ENCODE measurements around the gene ZNF746. TPM values are rescaled to one million over a fixed set of nuclear protein-coding genes. Genes with fewer than 3 reads are reported as not detected.

The ZNF746 gene
- total and polyA plus RNA-seq, 9 donors, result 7.4 to 10.7 (median 9.2) TPM

- DNase-seq, result no peak
These were observed 12.6 kb upstream of the ZNF746 start for GRCh38 chr7:149510248-149510647.

GRCh38 chr7:149509774-149510173, 12.2 kb upstream of the ZNF746 start:
- Histone ChIP-seq H3K27me3 (ENCODE audit: control insufficient read depth, insufficient read depth, low read length) (no peaks in the 10 kb centered on the region), H3K4me3 (ENCODE audit: low read length) (no peak overlapping the region), H3K4me1 (ENCODE audit: control insufficient read depth, insufficient read depth, low read length) (no peaks in the 10 kb centered on the region), H3K9me3 (replicated peaks; ENCODE audit: control insufficient read depth, low read depth, low read length) (peaks cover 19% of the 10 kb centered on the region), H3K27ac (ENCODE audit: low read length) (no peak overlapping the region), H3K36me3 (ENCODE audit: control insufficient read depth, insufficient read depth, low read length) (no peaks in the 10 kb centered on the region)
- DNase-seq, result no peak

More at GRCh38 chr7:149510248-149510647, 12.6 kb upstream of the ZNF746 start:
- Histone ChIP-seq H3K27ac (ENCODE audit: low read length) (no peak overlapping the region), H3K9me3 (replicated peaks; ENCODE audit: control insufficient read depth, low read depth, low read length) (peaks cover 19% of the 10 kb centered on the region), H3K4me1 (ENCODE audit: control insufficient read depth, insufficient read depth, low read length) (no peaks in the 10 kb centered on the region), H3K27me3 (ENCODE audit: control insufficient read depth, insufficient read depth, low read length) (no peaks in the 10 kb centered on the region), H3K4me3 (ENCODE audit: low read length) (no peak overlapping the region), H3K36me3 (ENCODE audit: control insufficient read depth, insufficient read depth, low read length) (no peaks in the 10 kb centered on the region)

- Histone ChIP-seq H3K4me3 (ENCODE audit: low read length) (no peak overlapping the region), H3K27ac (ENCODE audit: low read length) (no peak overlapping the region), H3K36me3 (ENCODE audit: control insufficient read depth, insufficient read depth, low read length) (no peaks in the 10 kb centered on the region), H3K9me3 (replicated peaks; ENCODE audit: control insufficient read depth, low read depth, low read length) (peaks cover 16% of the 10 kb centered on the region), H3K27me3 (ENCODE audit: control insufficient read depth, insufficient read depth, low read length) (no peaks in the 10 kb centered on the region), H3K4me1 (ENCODE audit: control insufficient read depth, insufficient read depth, low read length) (peaks cover 2% of the 10 kb centered on the region)
- no peak for DNase-seq
These were observed 7.9 kb upstream of the ZNF746 start for GRCh38 chr7:149505551-149505950.

- no peak overlapping the region for H3K4me3 ChIP-seq (ENCODE audit: low read length)
- 48% methylated on average over 11 of the region's 13 CpGs for WGBS (ENCODE audit: insufficient coverage)
- no peak for DNase-seq
- no peaks in the 10 kb centered on the region for H3K36me3 ChIP-seq (ENCODE audit: control insufficient read depth, insufficient read depth, low read length)
- peaks cover 3% of the 10 kb centered on the region for H3K9me3 ChIP-seq (replicated peaks; ENCODE audit: control insufficient read depth, low read depth, low read length)
- no peak overlapping the region for H3K27ac ChIP-seq (ENCODE audit: low read length)
- peaks cover 6% of the 10 kb centered on the region for H3K27me3 ChIP-seq (ENCODE audit: control insufficient read depth, insufficient read depth, low read length)
- peaks cover 7% of the 10 kb centered on the region for H3K4me1 ChIP-seq (ENCODE audit: control insufficient read depth, insufficient read depth, low read length)
These were observed 4.0 kb upstream of the ZNF746 start for GRCh38 chr7:149501651-149502050.

- WGBS (ENCODE audit: insufficient coverage), result 20% methylated on average over 1 of the region's 4 CpGs
- H3K36me3 ChIP-seq (ENCODE audit: control insufficient read depth, insufficient read depth, low read length), result no peaks in the 10 kb centered on the region
- H3K27me3 ChIP-seq (ENCODE audit: control insufficient read depth, insufficient read depth, low read length), result peaks cover 6% of the 10 kb centered on the region
- no peak overlapping the region for H3K4me3 ChIP-seq (ENCODE audit: low read length)
- H3K4me1 ChIP-seq (ENCODE audit: control insufficient read depth, insufficient read depth, low read length), result peaks cover 13% of the 10 kb centered on the region
- DNase-seq, result no peak
- no peaks in the 10 kb centered on the region for H3K9me3 ChIP-seq (replicated peaks; ENCODE audit: control insufficient read depth, low read depth, low read length)
- H3K27ac ChIP-seq (ENCODE audit: low read length), result no peak overlapping the region
These were observed 3.3 kb upstream of the ZNF746 start for GRCh38 chr7:149500910-149501309.

- Histone ChIP-seq H3K4me1 (ENCODE audit: control insufficient read depth, insufficient read depth, low read length) (peaks cover 15% of the 10 kb centered on the region), H3K27ac (ENCODE audit: low read length) (no peak overlapping the region), H3K4me3 (ENCODE audit: low read length) (no peak overlapping the region), H3K9me3 (replicated peaks; ENCODE audit: control insufficient read depth, low read depth, low read length) (no peaks in the 10 kb centered on the region), H3K36me3 (ENCODE audit: control insufficient read depth, insufficient read depth, low read length) (no peaks in the 10 kb centered on the region), H3K27me3 (ENCODE audit: control insufficient read depth, insufficient read depth, low read length) (peaks cover 6% of the 10 kb centered on the region)
- DNase-seq, result no peak
These were observed 2.6 kb upstream of the ZNF746 start for GRCh38 chr7:149500201-149500600.

GRCh38 chr7:149498811-149499210, 1.2 kb upstream of the ZNF746 start:
- H3K4me3 ChIP-seq (ENCODE audit: low read length), result no peak overlapping the region
- peaks cover 15% of the 10 kb centered on the region for H3K4me1 ChIP-seq (ENCODE audit: control insufficient read depth, insufficient read depth, low read length)
- H3K27ac ChIP-seq (ENCODE audit: low read length), result no peak overlapping the region
- no peak for DNase-seq
- WGBS (ENCODE audit: insufficient coverage), result no CpG with 5 or more reads among the region's 6 CpGs
- H3K27me3 ChIP-seq (ENCODE audit: control insufficient read depth, insufficient read depth, low read length), result peaks cover 6% of the 10 kb centered on the region
- peaks cover 2% of the 10 kb centered on the region for H3K36me3 ChIP-seq (ENCODE audit: control insufficient read depth, insufficient read depth, low read length)
- H3K9me3 ChIP-seq (replicated peaks; ENCODE audit: control insufficient read depth, low read depth, low read length), result no peaks in the 10 kb centered on the region

- Histone ChIP-seq H3K27ac (ENCODE audit: low read length) (peak overlapping the region; percentile 86), H3K36me3 (ENCODE audit: control insufficient read depth, insufficient read depth, low read length) (peaks cover 21% of the 10 kb centered on the region), H3K27me3 (ENCODE audit: control insufficient read depth, insufficient read depth, low read length) (peaks cover 6% of the 10 kb centered on the region), H3K4me1 (ENCODE audit: control insufficient read depth, insufficient read depth, low read length) (peaks cover 15% of the 10 kb centered on the region), H3K9me3 (replicated peaks; ENCODE audit: control insufficient read depth, low read depth, low read length) (no peaks in the 10 kb centered on the region), H3K4me3 (ENCODE audit: low read length) (peak overlapping the region; percentile 70)
- DNase-seq, result peak; percentile 63
- WGBS (ENCODE audit: insufficient coverage), result 3% methylated on average over 43 of the region's 51 CpGs
These were observed 792 bp downstream of the ZNF746 start for GRCh38 chr7:149496642-149497391.

- Histone ChIP-seq H3K27ac (ENCODE audit: low read length) (no peak overlapping the region), H3K4me1 (ENCODE audit: control insufficient read depth, insufficient read depth, low read length) (peaks cover 15% of the 10 kb centered on the region), H3K9me3 (replicated peaks; ENCODE audit: control insufficient read depth, low read depth, low read length) (no peaks in the 10 kb centered on the region), H3K36me3 (ENCODE audit: control insufficient read depth, insufficient read depth, low read length) (peaks cover 27% of the 10 kb centered on the region), H3K27me3 (ENCODE audit: control insufficient read depth, insufficient read depth, low read length) (peaks cover 6% of the 10 kb centered on the region), H3K4me3 (ENCODE audit: low read length) (peak overlapping the region; percentile 17)
- WGBS (ENCODE audit: insufficient coverage), result 63% methylated on average over 4 of the region's 13 CpGs
- DNase-seq, result peak; percentile 88
These were observed 1.6 kb downstream of the ZNF746 start for GRCh38 chr7:149495785-149496641.

GRCh38 chr7:149494738-149495368, 2.8 kb downstream of the ZNF746 start:
- H3K27ac ChIP-seq (ENCODE audit: low read length), result no peak overlapping the region
- DNase-seq, result peak; percentile 48
- H3K4me3 ChIP-seq (ENCODE audit: low read length), result no peak overlapping the region
- peaks cover 39% of the 10 kb centered on the region for H3K36me3 ChIP-seq (ENCODE audit: control insufficient read depth, insufficient read depth, low read length)
- WGBS (ENCODE audit: insufficient coverage), result 40% methylated on average over 1 of the region's 6 CpGs
- peaks cover 4% of the 10 kb centered on the region for H3K27me3 ChIP-seq (ENCODE audit: control insufficient read depth, insufficient read depth, low read length)
- no peaks in the 10 kb centered on the region for H3K9me3 ChIP-seq (replicated peaks; ENCODE audit: control insufficient read depth, low read depth, low read length)
- peaks cover 14% of the 10 kb centered on the region for H3K4me1 ChIP-seq (ENCODE audit: control insufficient read depth, insufficient read depth, low read length)
